Measurements from ENCODE around the gene FGF10.

Gene FGF10

GRCh38 chr5:44385291-44385900 lies 3.8 kb downstream of the FGF10 start:
- H2BK5ac ChIP-seq (ENCODE audit: low read length), result no peak overlapping the region
- no peak overlapping the region for H4K8ac ChIP-seq (ENCODE audit: low read depth, low read length)
- no peak overlapping the region for H3K4ac ChIP-seq (ENCODE audit: low read depth, low read length)
- WGBS (ENCODE audit: extremely low coverage, insufficient coverage, low lambda C conversion rate), result no CpG with 5 or more reads among the region's 4 CpGs
- H2BK120ac ChIP-seq (ENCODE audit: low read depth, low read length), result no peak overlapping the region
- no peaks in the 10 kb centered on the region for H3K4me1 ChIP-seq (ENCODE audit: control insufficient read depth, low read depth, low read length)
- H2BK15ac ChIP-seq (replicated peaks; ENCODE audit: low read depth), result no peak overlapping the region
- no peak overlapping the region for H3K4me3 ChIP-seq (ENCODE audit: low read length)
- H3K9ac ChIP-seq (ENCODE audit: low read length), result no peak overlapping the region
- H3K18ac ChIP-seq (ENCODE audit: low read length), result no peak overlapping the region
- H3K79me2 ChIP-seq (ENCODE audit: control insufficient read depth, insufficient read depth, low read length), result no peaks in the 10 kb centered on the region
- no peak overlapping the region for H3K23ac ChIP-seq (ENCODE audit: low read length)
- H2AK5ac ChIP-seq (ENCODE audit: low read length), result no peak overlapping the region
- H3K79me1 ChIP-seq (ENCODE audit: low read length), result peaks cover 1% of the 10 kb centered on the region
- H3K27me3 ChIP-seq (ENCODE audit: insufficient read depth, low read length, poor library complexity), result no peaks in the 10 kb centered on the region
- H3K27ac ChIP-seq (ENCODE audit: low read depth, low read length), result no peak overlapping the region
- H3K56ac ChIP-seq (ENCODE audit: low read length), result no peak overlapping the region
- DNase-seq, result no peak
- H3K4me2 ChIP-seq (ENCODE audit: low read length), result no peak overlapping the region
- no peak overlapping the region for H4K5ac ChIP-seq (ENCODE audit: low read length)
- H3K36me3 ChIP-seq (ENCODE audit: control insufficient read depth, insufficient read depth, low read length), result no peaks in the 10 kb centered on the region

- no peak for DNase-seq
- Histone ChIP-seq H2BK120ac (ENCODE audit: low read depth, low read length) (no peak overlapping the region), H2AK5ac (ENCODE audit: low read length) (no peak overlapping the region), H3K4ac (ENCODE audit: low read depth, low read length) (no peak overlapping the region), H4K8ac (ENCODE audit: low read depth, low read length) (no peak overlapping the region), H3K79me1 (ENCODE audit: low read length) (peaks cover 1% of the 10 kb centered on the region), H2BK5ac (ENCODE audit: low read length) (no peak overlapping the region), H3K56ac (ENCODE audit: low read length) (no peak overlapping the region), H3K27ac (ENCODE audit: low read depth, low read length) (no peak overlapping the region), H4K5ac (ENCODE audit: low read length) (no peak overlapping the region), H3K9ac (ENCODE audit: low read length) (no peak overlapping the region), H3K4me1 (ENCODE audit: control insufficient read depth, low read depth, low read length) (no peaks in the 10 kb centered on the region), H3K79me2 (ENCODE audit: control insufficient read depth, insufficient read depth, low read length) (no peaks in the 10 kb centered on the region), H3K4me3 (ENCODE audit: low read length) (no peak overlapping the region), H3K23ac (ENCODE audit: low read length) (no peak overlapping the region), H3K18ac (ENCODE audit: low read length) (no peak overlapping the region), H3K27me3 (ENCODE audit: insufficient read depth, low read length, poor library complexity) (no peaks in the 10 kb centered on the region), H2BK15ac (replicated peaks; ENCODE audit: low read depth) (no peak overlapping the region), H3K36me3 (ENCODE audit: control insufficient read depth, insufficient read depth, low read length) (no peaks in the 10 kb centered on the region), H3K4me2 (ENCODE audit: low read length) (no peak overlapping the region)
- no CpG with 5 or more reads among the region's 1 CpG for WGBS (ENCODE audit: extremely low coverage, insufficient coverage, low lambda C conversion rate)
Observed at GRCh38 chr5:44384816-44385215, 4.4 kb downstream of the FGF10 start.

GRCh38 chr5:44382894-44383293 lies 6.3 kb downstream of the FGF10 start:
- H2BK5ac ChIP-seq (ENCODE audit: low read length), result no peak overlapping the region
- no peak overlapping the region for H3K9ac ChIP-seq (ENCODE audit: low read length)
- H4K5ac ChIP-seq (ENCODE audit: low read length), result no peak overlapping the region
- H3K4me2 ChIP-seq (ENCODE audit: low read length), result no peak overlapping the region
- DNase-seq, result no peak
- peaks cover 1% of the 10 kb centered on the region for H3K79me1 ChIP-seq (ENCODE audit: low read length)
- no peak overlapping the region for H2BK15ac ChIP-seq (replicated peaks; ENCODE audit: low read depth)
- no peak overlapping the region for H2BK120ac ChIP-seq (ENCODE audit: low read depth, low read length)
- H3K4me1 ChIP-seq (ENCODE audit: control insufficient read depth, low read depth, low read length), result no peaks in the 10 kb centered on the region
- no peaks in the 10 kb centered on the region for H3K79me2 ChIP-seq (ENCODE audit: control insufficient read depth, insufficient read depth, low read length)
- no peak overlapping the region for H3K27ac ChIP-seq (ENCODE audit: low read depth, low read length)
- no peak overlapping the region for H2AK5ac ChIP-seq (ENCODE audit: low read length)
- no peaks in the 10 kb centered on the region for H3K36me3 ChIP-seq (ENCODE audit: control insufficient read depth, insufficient read depth, low read length)
- no peak overlapping the region for H3K18ac ChIP-seq (ENCODE audit: low read length)
- no peak overlapping the region for H3K23ac ChIP-seq (ENCODE audit: low read length)
- H3K27me3 ChIP-seq (ENCODE audit: insufficient read depth, low read length, poor library complexity), result no peaks in the 10 kb centered on the region
- H3K4me3 ChIP-seq (ENCODE audit: low read length), result no peak overlapping the region
- no peak overlapping the region for H4K8ac ChIP-seq (ENCODE audit: low read depth, low read length)
- no peak overlapping the region for H3K4ac ChIP-seq (ENCODE audit: low read depth, low read length)
- no peak overlapping the region for H3K56ac ChIP-seq (ENCODE audit: low read length)

- no peaks in the 10 kb centered on the region for H3K79me2 ChIP-seq (ENCODE audit: control insufficient read depth, insufficient read depth, low read length)
- no CpG with 5 or more reads among the region's 2 CpGs for WGBS (ENCODE audit: extremely low coverage, insufficient coverage, low lambda C conversion rate)
- no peak overlapping the region for H3K18ac ChIP-seq (ENCODE audit: low read length)
- H2BK5ac ChIP-seq (ENCODE audit: low read length), result no peak overlapping the region
- H3K4me2 ChIP-seq (ENCODE audit: low read length), result no peak overlapping the region
- H3K4me3 ChIP-seq (ENCODE audit: low read length), result no peak overlapping the region
- peaks cover 1% of the 10 kb centered on the region for H3K79me1 ChIP-seq (ENCODE audit: low read length)
- no peak overlapping the region for H3K56ac ChIP-seq (ENCODE audit: low read length)
- no peaks in the 10 kb centered on the region for H3K27me3 ChIP-seq (ENCODE audit: insufficient read depth, low read length, poor library complexity)
- H3K27ac ChIP-seq (ENCODE audit: low read depth, low read length), result no peak overlapping the region
- no peak overlapping the region for H2AK5ac ChIP-seq (ENCODE audit: low read length)
- H3K23ac ChIP-seq (ENCODE audit: low read length), result no peak overlapping the region
- H4K8ac ChIP-seq (ENCODE audit: low read depth, low read length), result no peak overlapping the region
- no peak overlapping the region for H2BK120ac ChIP-seq (ENCODE audit: low read depth, low read length)
- DNase-seq, result no peak
- no peaks in the 10 kb centered on the region for H3K4me1 ChIP-seq (ENCODE audit: control insufficient read depth, low read depth, low read length)
- H3K36me3 ChIP-seq (ENCODE audit: control insufficient read depth, insufficient read depth, low read length), result no peaks in the 10 kb centered on the region
- H3K9ac ChIP-seq (ENCODE audit: low read length), result no peak overlapping the region
- H3K4ac ChIP-seq (ENCODE audit: low read depth, low read length), result no peak overlapping the region
- H2BK15ac ChIP-seq (replicated peaks; ENCODE audit: low read depth), result no peak overlapping the region
- no peak overlapping the region for H4K5ac ChIP-seq (ENCODE audit: low read length)
Observed at GRCh38 chr5:44377057-44377456, 12.2 kb downstream of the FGF10 start.

- Histone ChIP-seq H3K4ac (ENCODE audit: low read depth, low read length) (no peak overlapping the region), H3K56ac (ENCODE audit: low read length) (no peak overlapping the region), H2BK120ac (ENCODE audit: low read depth, low read length) (no peak overlapping the region), H3K9ac (ENCODE audit: low read length) (no peak overlapping the region), H3K79me1 (ENCODE audit: low read length) (no peaks in the 10 kb centered on the region), H3K27me3 (ENCODE audit: insufficient read depth, low read length, poor library complexity) (no peaks in the 10 kb centered on the region), H4K5ac (ENCODE audit: low read length) (no peak overlapping the region), H3K36me3 (ENCODE audit: control insufficient read depth, insufficient read depth, low read length) (no peaks in the 10 kb centered on the region), H3K27ac (ENCODE audit: low read depth, low read length) (no peak overlapping the region), H2AK5ac (ENCODE audit: low read length) (no peak overlapping the region), H3K4me2 (ENCODE audit: low read length) (no peak overlapping the region), H3K4me1 (ENCODE audit: control insufficient read depth, low read depth, low read length) (no peaks in the 10 kb centered on the region), H3K18ac (ENCODE audit: low read length) (no peak overlapping the region), H4K8ac (ENCODE audit: low read depth, low read length) (no peak overlapping the region), H3K23ac (ENCODE audit: low read length) (no peak overlapping the region), H3K79me2 (ENCODE audit: control insufficient read depth, insufficient read depth, low read length) (no peaks in the 10 kb centered on the region), H3K4me3 (ENCODE audit: low read length) (no peak overlapping the region), H2BK5ac (ENCODE audit: low read length) (no peak overlapping the region), H2BK15ac (replicated peaks; ENCODE audit: low read depth) (no peak overlapping the region)
- peak; percentile 5 for DNase-seq
- WGBS (ENCODE audit: extremely low coverage, insufficient coverage, low lambda C conversion rate), result no CpG with 5 or more reads among the region's 4 CpGs
Observed at GRCh38 chr5:44372028-44372427, 17.2 kb downstream of the FGF10 start.

GRCh38 chr5:44367203-44367602 lies 22.0 kb downstream of the FGF10 start:
- H3K56ac ChIP-seq (ENCODE audit: low read length), result no peak overlapping the region
- H4K8ac ChIP-seq (ENCODE audit: low read depth, low read length), result no peak overlapping the region
- WGBS (ENCODE audit: extremely low coverage, insufficient coverage, low lambda C conversion rate), result no CpG with 5 or more reads among the region's 1 CpG
- no peak overlapping the region for H4K5ac ChIP-seq (ENCODE audit: low read length)
- H3K4ac ChIP-seq (ENCODE audit: low read depth, low read length), result no peak overlapping the region
- no peak overlapping the region for H3K23ac ChIP-seq (ENCODE audit: low read length)
- H3K27me3 ChIP-seq (ENCODE audit: insufficient read depth, low read length, poor library complexity), result no peaks in the 10 kb centered on the region
- H3K18ac ChIP-seq (ENCODE audit: low read length), result no peak overlapping the region
- H2BK15ac ChIP-seq (replicated peaks; ENCODE audit: low read depth), result no peak overlapping the region
- H3K4me1 ChIP-seq (ENCODE audit: control insufficient read depth, low read depth, low read length), result no peaks in the 10 kb centered on the region
- H3K4me3 ChIP-seq (ENCODE audit: low read length), result no peak overlapping the region
- H3K36me3 ChIP-seq (ENCODE audit: control insufficient read depth, insufficient read depth, low read length), result no peaks in the 10 kb centered on the region
- no peaks in the 10 kb centered on the region for H3K79me1 ChIP-seq (ENCODE audit: low read length)
- H3K9ac ChIP-seq (ENCODE audit: low read length), result no peak overlapping the region
- DNase-seq, result no peak
- no peak overlapping the region for H3K4me2 ChIP-seq (ENCODE audit: low read length)
- no peak overlapping the region for H2BK120ac ChIP-seq (ENCODE audit: low read depth, low read length)
- no peak overlapping the region for H3K27ac ChIP-seq (ENCODE audit: low read depth, low read length)
- H2AK5ac ChIP-seq (ENCODE audit: low read length), result no peak overlapping the region
- H3K79me2 ChIP-seq (ENCODE audit: control insufficient read depth, insufficient read depth, low read length), result no peaks in the 10 kb centered on the region
- no peak overlapping the region for H2BK5ac ChIP-seq (ENCODE audit: low read length)

All from mesendoderm (in vitro differentiated cells).